AG04450 (cell line): ENCODE data around the gene PITX1. TPM values are rescaled to one million over a fixed set of nuclear protein-coding genes. Genes with fewer than 3 reads are reported as not detected.

ENCODE experiments used
- CTCF ChIA-PET: fragments of 300-600, 350-600 bp; formaldehyde crosslinking; extraction: SDS; loops from one replicate; lab custom pipeline; 2022; ENCODE audit warnings: antibody characterized with exemption, inconsistent platforms; lab: Charles Lee
- POLR2A ChIA-PET: fragments of 350-600 bp; formaldehyde crosslinking; extraction: SDS; loops from one replicate; lab custom pipeline; 2021; ENCODE audit warnings: antibody characterized with exemption, inconsistent platforms; lab: Yijun Ruan, JAX
- DNase-seq: peaks from one replicate; pipeline ENCODE4 v3.0.0-alpha.2; 2011; ENCODE audit warnings: low read depth, low spot score
- H3K27ac ChIP-seq: one replicate; pipeline ENCODE4 v1.5.1; 2012; ENCODE audit warnings: low read depth, low read length, control low read depth
- H3K27me3 ChIP-seq: one replicate; pipeline ENCODE4 v1.6.0; 2012; ENCODE audit warnings: low read length; ENCODE audit not compliant: control insufficient read depth, insufficient read depth
- H3K4me3 ChIP-seq: 2 replicates; pipeline ENCODE4 v1.5.1; 2011; ENCODE audit warnings: mild to moderate bottlenecking, low read depth, low read length, control low read depth
- H3K9me3 ChIP-seq: 2 replicates; pipeline ENCODE4 v1.5.1; 2012; ENCODE audit warnings: low read length; ENCODE audit not compliant: control insufficient read depth, insufficient read depth
- polyA plus RNA-seq: library from polyadenylated mRNA; depleted of rRNA; stranded (reverse); fragments of >200 nt; gene quantifications from 2 replicates; pipeline ENCODE4 v1.2.3, GENCODE V29; 2011
- TF ChIP-seq, protein P1 (sequence below): IDR thresholded peaks from 2 replicates; pipeline ENCODE4 v1.5.1; 2011; ENCODE audit warnings: low read depth, low read length, control low read depth, inconsistent platforms

The PITX1 gene
- polyA plus RNA-seq, 1 experiment, result 72.1 TPM

DNA sequence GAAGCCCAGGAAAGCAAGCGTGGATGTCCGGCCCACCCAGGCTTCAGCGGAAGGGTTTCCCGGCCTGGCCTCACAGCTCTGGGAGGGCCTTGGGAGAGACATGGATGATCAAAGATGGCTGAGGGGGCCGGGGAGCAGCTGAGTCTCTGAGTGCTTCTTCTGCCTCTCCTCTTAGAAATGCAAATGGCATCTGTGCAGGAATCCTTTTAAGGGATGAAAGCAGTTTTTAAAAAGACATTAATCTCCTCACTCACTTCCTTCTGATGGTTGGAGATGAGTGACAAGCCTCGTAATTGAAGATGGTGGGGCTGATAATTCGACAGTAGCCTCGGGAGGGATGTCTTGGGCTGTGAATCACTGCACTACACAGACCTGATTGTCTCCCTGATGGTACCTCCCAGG, 24.3 kb upstream of the PITX1 start:
- Histone ChIP-seq H3K27ac (no peak overlapping the region), H3K27me3 (peaks cover 17% of the 10 kb centered on the region), H3K4me3 (no peak overlapping the region), H3K9me3 (no peaks in the 10 kb centered on the region; the same call in 1 of the 2 replicates)
- TF ChIP-seq, protein P1, sequence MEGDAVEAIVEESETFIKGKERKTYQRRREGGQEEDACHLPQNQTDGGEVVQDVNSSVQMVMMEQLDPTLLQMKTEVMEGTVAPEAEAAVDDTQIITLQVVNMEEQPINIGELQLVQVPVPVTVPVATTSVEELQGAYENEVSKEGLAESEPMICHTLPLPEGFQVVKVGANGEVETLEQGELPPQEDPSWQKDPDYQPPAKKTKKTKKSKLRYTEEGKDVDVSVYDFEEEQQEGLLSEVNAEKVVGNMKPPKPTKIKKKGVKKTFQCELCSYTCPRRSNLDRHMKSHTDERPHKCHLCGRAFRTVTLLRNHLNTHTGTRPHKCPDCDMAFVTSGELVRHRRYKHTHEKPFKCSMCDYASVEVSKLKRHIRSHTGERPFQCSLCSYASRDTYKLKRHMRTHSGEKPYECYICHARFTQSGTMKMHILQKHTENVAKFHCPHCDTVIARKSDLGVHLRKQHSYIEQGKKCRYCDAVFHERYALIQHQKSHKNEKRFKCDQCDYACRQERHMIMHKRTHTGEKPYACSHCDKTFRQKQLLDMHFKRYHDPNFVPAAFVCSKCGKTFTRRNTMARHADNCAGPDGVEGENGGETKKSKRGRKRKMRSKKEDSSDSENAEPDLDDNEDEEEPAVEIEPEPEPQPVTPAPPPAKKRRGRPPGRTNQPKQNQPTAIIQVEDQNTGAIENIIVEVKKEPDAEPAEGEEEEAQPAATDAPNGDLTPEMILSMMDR, result no peak
- DNase-seq, result no peak
- CTCF ChIA-PET, result no interaction called here
- POLR2A ChIA-PET, result no interaction called here

GRCh38 chr5:135057233-135057632, 23.2 kb upstream of the PITX1 start:
- peaks cover 21% of the 10 kb centered on the region for H3K27me3 ChIP-seq
- no peak overlapping the region for H3K4me3 ChIP-seq
- ChIA-PET CTCF (no interaction called here), POLR2A (no interaction called here)
- H3K27ac ChIP-seq, result no peak overlapping the region
- DNase-seq, result no peak
- TF ChIP-seq, protein P1, result no peak
- no peaks in the 10 kb centered on the region; the same call in 1 of the 2 replicates for H3K9me3 ChIP-seq

GRCh38 chr5:135056316-135057030, 22.4 kb upstream of the PITX1 start:
- DNase-seq, result no peak
- Histone ChIP-seq H3K27me3 (peaks cover 27% of the 10 kb centered on the region), H3K4me3 (no peak overlapping the region), H3K9me3 (no peaks in the 10 kb centered on the region; the same call in 1 of the 2 replicates), H3K27ac (no peak overlapping the region)
- TF ChIP-seq, protein P1, result no peak
- ChIA-PET CTCF (no interaction called here), POLR2A (no interaction called here)

GRCh38 chr5:135055396-135055795, 21.4 kb upstream of the PITX1 start:
- DNase-seq, result no peak
- peaks cover 37% of the 10 kb centered on the region for H3K27me3 ChIP-seq
- TF ChIP-seq, protein P1, result no peak
- ChIA-PET CTCF (no interaction called here), POLR2A (no interaction called here)
- no peak overlapping the region for H3K4me3 ChIP-seq
- H3K27ac ChIP-seq, result no peak overlapping the region
- peaks cover 2% of the 10 kb centered on the region; the same call in 1 of the 2 replicates for H3K9me3 ChIP-seq

DNA sequence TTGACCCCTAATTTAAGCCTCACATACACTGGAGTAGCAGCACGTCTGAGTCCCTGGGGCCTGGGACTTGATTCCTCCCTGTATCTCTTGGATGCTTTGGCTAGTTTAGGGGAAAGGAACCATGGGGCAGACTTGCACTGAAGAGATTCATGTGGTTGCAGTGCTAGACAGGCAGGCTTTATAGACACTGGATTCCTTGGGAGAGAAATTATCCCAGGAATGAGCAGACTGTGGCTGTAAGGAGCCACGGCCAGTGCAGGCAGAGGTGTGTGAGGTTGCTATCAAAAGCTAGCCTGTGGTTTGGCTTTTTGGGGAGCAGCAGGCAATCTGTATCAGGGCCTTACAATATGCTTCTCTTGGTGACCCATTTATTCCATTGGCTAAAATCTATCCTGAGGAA, 20.5 kb upstream of the PITX1 start:
- H3K9me3 ChIP-seq, result peaks cover 6% of the 10 kb centered on the region; the same call in 1 of the 2 replicates
- no peak overlapping the region for H3K27ac ChIP-seq
- DNase-seq, result no peak
- TF ChIP-seq, protein P1, result no peak
- H3K4me3 ChIP-seq, result no peak overlapping the region
- ChIA-PET POLR2A (no interaction called here), CTCF (no interaction called here)
- H3K27me3 ChIP-seq, result peaks cover 41% of the 10 kb centered on the region
